Head of caudate nucleus (tissue), 42 donors: ENCODE results near the gene CLTRN.
"Not testable (repeated sequence)": the region's sequence is repeated elsewhere in the genome, so short reads cannot be mapped to it uniquely, and the experiment has no call there.

ENCODE experiments used
- DNase-seq, 42 donors: peaks; one replicate each; pipeline versions ENCODE4 v3.0.0 to v3.0.0-alpha.2; 2020 to 2021; ENCODE audit warnings: mixed read lengths in 7 of 42
- intact Hi-C: fragments of 100-400 bp; cut with DNase I; formaldehyde crosslinking; loops from one replicate; pipeline ENCODE4 v1.15.0; 2022

CLTRN gene, protein sequence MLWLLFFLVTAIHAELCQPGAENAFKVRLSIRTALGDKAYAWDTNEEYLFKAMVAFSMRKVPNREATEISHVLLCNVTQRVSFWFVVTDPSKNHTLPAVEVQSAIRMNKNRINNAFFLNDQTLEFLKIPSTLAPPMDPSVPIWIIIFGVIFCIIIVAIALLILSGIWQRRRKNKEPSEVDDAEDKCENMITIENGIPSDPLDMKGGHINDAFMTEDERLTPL

DNA sequence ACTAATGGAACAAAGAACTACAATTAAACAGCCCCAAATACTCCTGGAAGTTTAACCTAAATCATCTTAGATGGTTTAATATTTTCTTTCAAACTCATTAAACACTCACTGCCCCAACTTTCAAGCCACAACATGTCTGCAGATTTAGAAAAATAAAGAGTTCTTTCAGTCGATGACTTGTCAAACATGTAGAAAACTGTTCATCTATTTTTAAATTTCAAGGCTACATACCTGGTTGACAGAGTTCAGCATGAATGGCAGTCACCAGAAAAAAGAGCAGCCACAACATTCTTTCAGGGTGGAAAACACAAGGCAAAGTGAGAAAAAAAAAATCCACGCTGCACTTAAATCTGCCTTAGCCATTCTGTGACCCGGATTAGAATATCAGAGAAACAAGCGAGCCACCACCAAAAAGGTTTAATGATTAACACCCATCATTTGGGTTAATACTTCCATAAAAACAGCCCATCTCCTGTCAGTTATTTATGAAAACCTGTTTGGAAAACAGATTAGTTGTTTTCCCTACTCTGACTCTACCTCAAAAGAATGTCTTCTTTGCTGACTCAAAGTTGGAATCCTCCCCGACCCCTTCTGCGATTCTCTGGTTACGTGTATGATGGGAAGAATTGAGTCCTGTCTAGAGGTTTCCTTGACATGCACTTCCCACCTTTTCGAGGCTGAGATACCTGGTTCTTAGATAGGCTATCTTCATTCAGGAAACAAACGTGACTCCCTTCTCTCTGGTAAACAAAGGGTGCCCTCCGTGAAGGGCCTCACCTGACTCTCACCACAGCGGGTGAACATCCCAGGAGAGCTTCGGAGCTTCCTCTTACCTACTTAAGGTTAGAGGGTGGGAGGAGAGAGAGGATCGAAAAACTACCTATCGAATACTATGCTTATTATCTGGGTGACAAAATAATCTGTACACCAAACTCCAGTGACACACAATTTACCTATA is at the start of gene CLTRN:
TSS of gene CLTRN (minus strand) at position 319 of the 958 bp plus-strand sequence. CDS start at position 289, 30 bp downstream.
- intact Hi-C loops = no loop called here
- no peak for DNase-seq

DNA sequence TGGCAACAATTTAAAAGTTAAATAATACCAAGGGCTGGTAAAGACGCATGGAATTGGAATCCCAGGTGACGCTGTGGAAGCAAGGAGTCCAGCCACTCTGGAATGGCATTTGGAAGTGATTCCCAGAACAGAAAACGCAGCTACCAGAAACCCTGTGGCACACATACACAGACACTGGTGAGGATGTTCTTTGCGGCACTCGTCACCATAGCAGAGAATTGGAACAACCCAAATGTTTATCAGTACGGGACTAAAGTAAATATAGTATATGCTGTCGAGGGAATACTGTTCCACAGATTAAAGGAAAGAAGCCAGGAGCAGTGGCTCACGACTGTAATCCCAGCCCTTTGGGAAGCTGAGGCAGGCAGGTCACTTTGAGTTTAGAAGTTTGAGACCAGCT is 39.7 kb upstream of the CLTRN start:
- DNase-seq, intact Hi-C loops: not testable (repeated sequence)

DNA sequence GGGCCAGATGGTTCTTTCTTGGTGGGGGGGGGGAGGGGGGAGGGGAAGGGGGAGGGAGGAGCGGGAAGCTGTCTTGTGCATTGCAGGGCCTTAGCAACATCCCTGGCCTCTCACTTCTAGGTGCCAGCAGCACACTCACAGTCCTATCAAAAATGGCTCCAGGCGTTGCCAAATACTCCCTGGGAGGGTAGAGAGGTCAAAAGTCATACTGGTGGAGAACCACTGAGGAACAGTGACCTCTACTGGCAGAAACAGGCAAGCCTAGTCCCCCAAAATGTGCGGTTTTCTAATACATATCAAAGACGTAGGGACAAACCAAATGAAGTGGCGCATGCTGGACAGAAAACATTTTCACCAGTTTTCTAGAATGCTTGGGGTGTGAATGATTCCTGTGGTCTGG is 39.2 kb upstream of the CLTRN start:
- intact Hi-C loops, DNase-seq: not testable (repeated sequence)

DNA sequence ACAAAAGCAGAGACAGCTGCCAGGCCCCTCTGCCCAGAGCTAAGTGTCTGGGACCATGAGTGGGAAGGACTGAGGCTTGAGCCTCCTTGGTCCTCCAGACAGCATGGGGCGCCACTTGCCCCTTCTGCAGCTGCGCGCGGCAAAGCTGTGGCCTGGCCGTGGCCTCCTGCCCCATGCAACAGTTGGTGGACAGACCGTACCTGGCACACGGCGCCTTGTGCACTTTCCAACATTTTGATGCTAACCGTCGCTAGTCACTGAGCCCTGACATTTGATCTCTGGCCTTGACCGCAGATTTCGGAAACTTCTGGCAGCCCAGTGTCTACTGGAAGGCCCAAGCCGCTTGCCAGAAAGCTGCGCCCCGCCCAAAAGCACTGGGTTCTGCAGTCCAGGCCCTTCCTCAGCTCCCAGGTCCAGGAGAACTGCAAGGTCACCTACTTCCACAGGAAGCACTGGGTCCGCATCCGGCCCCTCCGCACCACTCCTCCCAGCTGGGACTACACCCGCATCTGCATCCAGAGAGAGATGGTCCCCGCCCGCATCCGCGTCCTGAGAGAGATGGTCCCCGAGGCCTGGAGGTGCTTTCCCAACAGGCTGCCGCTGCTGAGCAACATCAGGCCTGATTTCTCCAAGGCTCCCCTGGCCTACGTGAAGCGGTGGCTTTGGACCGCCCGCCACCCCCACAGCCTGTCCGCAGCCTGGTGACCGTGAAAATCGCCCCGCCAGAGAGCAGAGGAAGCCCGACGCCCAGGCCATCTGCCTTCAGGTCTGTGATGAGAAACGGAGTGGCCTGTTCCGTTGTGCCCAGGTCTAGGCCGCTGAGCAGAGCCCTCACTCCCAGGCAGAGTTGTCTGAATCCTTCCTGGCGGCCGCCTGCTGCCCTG is 38.1 kb upstream of the CLTRN start:
- DNase-seq = no peak
- intact Hi-C loops = no loop called here

DNA sequence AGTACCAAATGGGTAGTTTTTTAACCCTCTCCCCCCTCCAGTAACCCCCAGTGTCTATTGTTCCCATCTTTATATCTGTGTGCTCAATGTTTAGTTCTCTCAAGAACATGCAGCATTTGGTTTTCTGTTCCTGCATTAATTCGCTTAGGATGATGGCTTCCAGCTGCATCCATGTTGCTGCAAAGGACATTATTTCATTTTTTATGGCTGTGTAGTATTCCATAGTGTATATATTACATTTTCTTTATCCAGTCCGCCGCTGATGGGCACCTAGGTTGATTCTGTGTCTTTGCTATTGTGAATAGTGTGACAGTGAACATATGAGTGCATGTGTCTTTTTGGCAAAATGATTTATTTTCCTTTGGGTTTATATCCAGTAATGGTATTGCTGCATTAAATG is 31.9 kb upstream of the CLTRN start:
- no peak for DNase-seq
- intact Hi-C loops = no loop called here

DNA sequence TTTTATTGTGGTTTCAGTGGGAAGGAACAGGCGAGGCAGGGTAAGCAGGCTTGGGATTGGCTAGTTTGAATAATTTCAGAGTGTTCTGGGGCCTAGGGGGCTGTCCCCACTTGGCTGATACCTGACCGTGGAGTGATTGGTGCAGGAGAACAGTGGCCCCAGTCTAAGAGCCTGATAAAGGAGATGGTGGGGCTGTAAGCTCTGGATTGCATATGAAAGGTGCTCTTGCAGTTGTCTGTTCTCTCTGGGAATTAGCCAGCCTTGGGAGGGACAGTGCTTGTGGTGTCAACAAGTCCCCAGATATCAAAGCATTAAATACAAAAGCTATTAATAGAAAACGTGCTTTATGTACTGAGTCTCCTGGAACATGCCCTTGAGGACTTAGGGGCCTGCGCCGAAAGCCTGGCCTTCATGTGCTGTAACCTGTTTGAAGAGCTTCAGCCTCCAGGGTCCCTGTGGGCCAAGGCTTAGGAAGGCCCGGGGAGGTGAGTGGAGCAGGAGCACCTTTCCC is 30.4 kb upstream of the CLTRN start:
- intact Hi-C loops = no loop called here
- DNase-seq = no peak

DNA sequence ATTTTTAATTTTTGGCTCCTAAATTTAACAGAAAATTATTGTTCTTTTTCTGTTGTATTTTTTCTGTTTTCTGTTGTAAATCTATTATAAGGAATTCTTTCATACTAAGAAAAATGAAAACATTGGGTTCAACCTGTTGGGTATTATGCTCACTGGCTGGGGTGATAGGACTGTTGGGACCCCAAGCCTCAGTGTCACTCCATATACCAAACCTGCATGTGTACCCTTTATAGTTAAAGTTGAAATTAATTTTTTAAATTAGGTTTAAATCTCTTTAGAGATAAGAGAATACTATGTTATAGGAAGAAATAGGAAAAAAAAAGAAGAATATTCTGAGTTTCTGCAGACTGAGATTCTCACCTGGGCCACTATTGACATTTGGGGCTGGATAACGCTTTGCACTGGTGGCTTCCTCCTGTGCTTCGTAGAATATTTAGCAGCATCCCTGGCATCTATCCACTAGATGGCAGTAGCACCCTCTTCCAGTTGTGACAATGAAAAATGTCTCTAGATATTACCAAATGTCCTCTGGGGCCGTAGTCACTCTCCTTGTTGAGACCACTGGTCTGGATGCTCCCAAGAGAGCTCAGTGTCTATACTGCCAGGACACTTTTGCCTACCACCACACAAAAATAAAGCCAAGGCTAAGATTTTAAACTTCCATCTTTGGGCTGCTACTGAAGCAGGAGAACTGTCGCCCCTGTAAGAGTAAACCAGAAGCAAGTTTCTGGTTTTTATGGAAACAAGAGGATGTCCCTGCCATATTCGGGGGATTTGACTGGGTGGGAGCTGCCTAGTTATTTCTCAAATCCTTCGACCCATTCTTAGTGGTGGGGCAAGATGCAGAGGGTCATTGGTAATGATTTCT is 22.4 kb upstream of the CLTRN start:
- DNase-seq = peak in 37 of 42 donors; percentile 6 to 79 (median 53)
- intact Hi-C loops = loop anchor here (10.0 kb wide), 1 partner anchor 288 kb away; no protein-coding TSS in a partner anchor

DNA sequence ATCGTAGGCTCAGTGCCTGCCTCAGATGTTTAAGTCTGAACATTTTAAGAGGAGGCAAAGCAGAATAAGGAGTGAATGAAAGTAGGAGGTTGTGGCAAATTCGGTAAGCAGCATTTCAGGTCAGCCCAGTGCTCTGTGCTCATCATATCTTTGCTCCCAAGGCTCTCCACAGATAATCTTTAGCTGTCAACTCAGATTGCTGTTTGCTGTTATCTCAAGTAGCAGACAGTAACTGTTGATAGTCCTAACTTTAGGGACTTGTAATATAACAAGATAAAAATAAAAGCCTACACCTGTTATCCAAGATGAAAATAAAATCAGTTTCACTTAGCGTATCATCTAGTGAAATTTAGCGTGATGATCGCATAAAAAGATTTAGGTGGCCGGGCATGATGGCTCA is 18.6 kb upstream of the CLTRN start:
- intact Hi-C loops = loop anchor here (10.0 kb wide), 1 partner anchor 292 kb away; no protein-coding TSS in a partner anchor
- DNase-seq = no peak

DNA sequence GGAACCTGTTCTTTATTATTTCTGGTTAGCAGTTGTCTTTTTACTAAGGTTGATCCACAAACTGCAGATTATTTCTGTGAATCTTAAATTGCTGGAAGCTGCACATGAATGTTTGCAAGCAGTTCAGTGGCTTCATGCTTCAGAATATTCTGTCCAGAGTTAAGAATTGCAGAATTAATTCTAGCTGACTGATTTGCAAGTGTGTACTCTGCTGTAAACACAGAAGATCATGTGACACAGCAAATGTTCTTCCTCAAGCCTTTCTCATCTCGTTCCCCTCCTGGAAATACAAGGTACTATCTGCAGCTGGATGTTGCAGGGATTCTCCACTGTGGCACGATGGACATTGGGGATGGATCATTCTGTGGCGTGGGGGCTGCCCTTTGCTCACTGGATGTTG is 16.8 kb upstream of the CLTRN start:
- intact Hi-C loops = loop anchor here (10.0 kb wide), 1 partner anchor 293 kb away; no protein-coding TSS in a partner anchor
- DNase-seq = no peak

DNA sequence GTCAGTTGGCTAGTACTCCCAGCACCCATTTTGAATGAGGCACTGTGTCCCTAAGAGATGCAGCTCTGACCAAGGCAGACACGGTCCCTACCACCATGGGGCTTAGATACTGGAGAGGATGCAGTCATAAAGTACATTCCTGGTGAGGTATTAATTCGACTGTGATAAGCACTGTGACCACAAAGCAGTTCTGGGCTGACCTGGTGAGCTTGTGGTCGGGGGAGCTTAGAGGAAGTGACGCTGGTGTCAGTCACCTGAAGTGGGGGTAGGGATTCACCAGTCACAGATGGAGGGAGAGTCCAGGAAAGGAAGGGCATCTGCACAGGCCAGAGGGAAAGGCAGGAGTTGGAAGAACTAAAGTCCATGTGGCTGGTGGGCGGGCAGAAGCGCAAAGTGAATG is 15.8 kb upstream of the CLTRN start:
- intact Hi-C loops = loop anchor here (10.0 kb wide), 1 partner anchor 294 kb away; no protein-coding TSS in a partner anchor
- DNase-seq = no peak

DNA sequence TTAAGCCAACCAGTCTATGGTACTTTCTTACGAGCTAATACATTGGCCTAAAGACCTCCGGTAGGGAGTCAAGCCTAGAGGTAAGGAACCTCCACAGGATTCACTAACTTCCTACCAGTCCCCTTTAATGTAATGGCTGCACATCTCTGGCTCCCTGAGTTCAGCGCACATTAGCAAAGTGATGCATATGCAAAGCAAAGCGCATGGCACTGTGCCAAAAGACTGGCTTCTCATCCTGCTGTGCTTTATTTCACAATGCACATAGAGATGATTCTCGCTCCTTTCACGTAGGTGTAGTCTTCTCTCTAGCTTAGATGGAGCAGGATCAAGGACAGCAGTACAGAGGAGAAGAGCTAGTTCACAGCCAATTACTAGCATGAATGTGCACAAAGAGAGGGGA is 14.6 kb upstream of the CLTRN start:
- intact Hi-C loops = loop anchor here (5.0 kb wide), 1 partner anchor 173 kb away; the partner anchor contains the start of gene AP1S2
- peak in 41 of 42 donors; percentile 25 to 87 (median 64) for DNase-seq

DNA sequence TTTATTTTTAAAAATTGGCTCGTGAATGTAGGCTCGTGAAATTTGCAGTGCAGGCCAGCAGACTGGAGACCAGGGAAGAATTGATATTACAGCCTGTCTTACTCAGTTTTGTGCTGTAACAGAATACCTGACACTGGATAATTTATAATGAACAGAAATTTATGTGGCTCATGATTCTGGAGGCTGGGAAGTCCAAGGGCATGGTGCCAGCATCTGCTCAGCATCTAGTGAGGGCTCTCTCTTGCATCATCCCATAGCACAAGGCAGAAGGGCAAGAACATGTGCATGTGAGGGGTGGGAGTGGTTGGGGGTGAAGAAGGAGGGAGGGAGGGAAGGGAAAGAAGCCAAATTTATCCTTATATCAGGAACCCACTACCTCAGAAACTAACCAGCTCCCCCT is 13.7 kb upstream of the CLTRN start:
- no peak for DNase-seq
- intact Hi-C loops = loop anchor here (5.0 kb wide), 1 partner anchor 174 kb away; the partner anchor contains the start of gene AP1S2

DNA sequence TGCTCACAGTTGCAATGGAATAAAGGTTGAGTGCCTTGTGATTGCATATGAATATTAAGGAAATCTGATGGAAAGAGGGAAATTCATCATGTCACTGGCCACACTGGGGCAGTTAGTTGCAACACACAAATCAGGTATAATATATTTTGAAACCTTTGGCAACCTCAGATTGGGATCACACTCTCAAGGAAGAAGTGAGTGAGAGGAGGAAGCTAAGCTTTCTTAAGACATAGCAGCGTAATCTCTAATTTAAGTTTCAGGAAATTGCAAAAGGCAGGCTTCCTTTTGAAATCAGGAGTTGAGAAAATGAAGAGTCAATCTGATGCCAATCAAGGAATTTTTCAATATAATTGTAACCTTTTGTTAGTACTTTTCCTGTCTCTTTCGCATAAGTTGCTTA is 12.3 kb upstream of the CLTRN start:
- no peak for DNase-seq
- intact Hi-C loops = loop anchor here (5.0 kb wide), 1 partner anchor 175 kb away; the partner anchor contains the start of gene AP1S2

DNA sequence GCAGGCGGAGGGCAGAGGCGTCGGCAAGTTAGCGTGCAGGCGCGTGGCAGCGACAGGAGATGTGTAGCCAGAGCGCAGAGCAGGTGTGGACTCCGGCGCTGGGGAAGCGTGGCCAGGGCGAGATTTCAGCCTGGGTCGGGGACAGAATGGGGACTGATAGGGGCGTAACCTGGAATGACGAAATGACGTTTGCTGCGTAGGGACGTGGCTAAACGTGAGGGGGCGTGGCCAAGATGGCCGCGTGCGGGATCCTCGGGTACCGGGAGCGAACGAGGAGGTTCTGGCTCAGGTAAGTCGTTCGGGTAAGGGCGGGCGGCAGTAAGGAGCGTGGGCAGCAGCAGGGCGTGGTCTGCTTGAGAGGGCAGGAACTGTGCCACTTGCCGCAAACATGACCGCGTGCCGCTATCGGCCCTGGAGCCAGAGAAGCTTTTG is 10.9 kb upstream of the CLTRN start:
- intact Hi-C loops = loop anchor here (5.0 kb wide), 1 partner anchor 177 kb away; the partner anchor contains the start of gene AP1S2
- peak; percentile 73 to 95 (median 90) for DNase-seq

DNA sequence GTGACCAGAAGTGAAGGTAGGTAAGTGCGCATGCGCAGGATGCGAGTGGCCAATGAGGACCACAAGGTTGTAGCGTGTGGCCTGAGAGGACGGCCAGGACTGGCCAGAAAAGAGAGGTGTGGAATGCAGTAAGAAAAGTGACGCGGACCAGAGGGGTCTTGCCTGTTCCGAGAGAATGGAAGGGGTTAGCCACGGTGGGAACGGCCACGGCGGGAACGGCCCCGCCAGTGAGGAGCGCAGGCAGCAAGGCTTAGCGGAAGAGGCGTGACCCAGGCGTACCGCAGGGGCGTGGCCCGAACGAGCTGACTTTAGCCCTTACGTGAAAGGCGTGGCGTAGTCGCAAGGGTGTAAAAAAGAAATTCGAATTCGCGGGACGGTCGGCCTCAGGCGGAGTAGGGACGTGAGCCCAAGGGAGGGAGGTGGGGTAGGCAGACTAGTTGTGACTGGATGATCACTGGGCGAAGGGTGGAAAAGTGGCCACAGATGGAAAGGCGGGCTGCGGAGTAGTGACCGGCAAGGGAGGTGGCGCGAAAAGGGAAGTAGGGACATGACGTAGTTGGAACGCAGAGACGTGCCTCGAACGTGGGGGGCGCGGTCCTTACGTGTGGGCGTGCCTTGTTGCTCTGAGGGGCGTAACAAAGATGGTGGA is 10.4 kb upstream of the CLTRN start:
- DNase-seq = peak; percentile 73 to 96 (median 91)
- intact Hi-C loops = loop anchor here (5.0 kb wide), 1 partner anchor 177 kb away; the partner anchor contains the start of gene AP1S2

DNA sequence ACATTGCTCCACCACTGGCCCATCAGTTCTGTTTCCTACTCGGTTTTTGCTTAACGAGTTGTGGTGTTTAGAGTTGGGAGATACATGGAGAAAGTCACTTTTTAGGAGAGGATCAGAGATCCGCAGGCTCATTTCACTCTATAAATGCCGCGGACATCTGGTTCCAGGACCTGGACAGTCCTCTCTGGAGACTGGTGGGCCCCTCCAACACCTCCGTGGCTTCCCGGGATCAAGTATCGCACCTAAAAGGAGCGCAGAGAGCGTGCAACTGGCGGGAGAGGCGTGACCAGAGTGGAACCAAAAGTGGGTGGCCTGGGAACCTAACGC is 9.9 kb upstream of the CLTRN start:
- DNase-seq = no peak
- intact Hi-C loops = no loop called here

DNA sequence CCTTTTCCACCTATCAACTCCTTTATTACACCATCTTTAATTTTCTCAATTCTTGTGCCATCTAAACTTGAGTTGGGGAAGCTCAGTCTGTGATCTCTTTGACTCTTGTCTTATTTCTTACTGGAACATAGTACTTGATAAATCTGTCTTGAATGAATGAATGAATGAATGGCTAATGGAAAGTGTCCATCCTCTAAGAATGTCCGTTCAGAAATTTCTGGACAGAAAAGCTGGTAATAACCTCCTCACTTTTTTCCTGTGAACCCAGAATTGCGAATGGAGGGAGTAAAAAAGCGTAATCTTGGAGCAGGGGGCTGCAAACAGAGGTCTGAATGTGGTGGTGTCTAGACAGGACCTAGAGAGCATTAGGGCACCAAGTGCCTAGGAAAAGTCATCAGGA is 9.4 kb upstream of the CLTRN start:
- intact Hi-C loops = no loop called here
- DNase-seq = no peak
